CD4-positive, alpha-beta T cell (primary cell): ENCODE results near the gene ATRNL1. TPM values are rescaled to one million over a fixed set of nuclear protein-coding genes. Genes with fewer than 3 reads are reported as not detected.

ENCODE experiments used
- ATAC-seq: fragments of 200-7000 bp; cut with Tn5 transposase; one replicate; pipeline ENCODE4 v1.10.0; 2022; ENCODE audit warnings: mild to moderate bottlenecking; ENCODE audit not compliant: poor library complexity
- CTCF ChIA-PET: fragments of 350-600 bp; sonication (Branson Sonifier 250); formaldehyde crosslinking; loops from one replicate; lab custom pipeline; 2021; ENCODE audit warnings: antibody characterized with exemption, inconsistent platforms; lab: Charles Lee
- POLR2A ChIA-PET: fragments of 350-600 bp; sonication (Branson Sonifier 250); formaldehyde crosslinking; loops from one replicate; lab custom pipeline; 2021; ENCODE audit warnings: antibody characterized with exemption, inconsistent platforms; lab: Charles Lee
- DNase-seq, 14 experiments: peaks; one replicate each; pipeline ENCODE4 v3.0.0-alpha.2; 2013 to 2020; ENCODE audit warnings: mixed read lengths in 2 of 14
- H3K27ac ChIP-seq, 2 donors: one replicate each; pipeline versions ENCODE4 v1.5.1 to v1.7.0; 2013; ENCODE audit warnings: low read length in 2 of 2, low read depth in 1 of 2, mild to moderate bottlenecking in 1 of 2
- H3K27me3 ChIP-seq, 2 experiments: 1 replicate in 1 of 2; 2 replicates in 1 of 2; pipeline versions ENCODE4 v1.6.1 to v1.7.0; 2013; ENCODE audit warnings: low read length in 2 of 2, control low read depth in 1 of 2, mild to moderate bottlenecking in 1 of 2, moderate library complexity in 1 of 2; ENCODE audit not compliant: insufficient read depth in 2 of 2, control insufficient read depth in 1 of 2
- H3K36me3 ChIP-seq: one replicate; pipeline ENCODE4 v1.6.1; 2013; ENCODE audit warnings: low read length, control low read depth; ENCODE audit not compliant: insufficient read depth
- H3K4me1 ChIP-seq: one replicate; pipeline ENCODE4 v1.6.1; 2013; ENCODE audit warnings: low read length, control low read depth; ENCODE audit not compliant: insufficient read depth
- H3K4me3 ChIP-seq: one replicate; pipeline ENCODE4 v1.5.1; 2013; ENCODE audit warnings: mild to moderate bottlenecking, low read length, moderate library complexity
- H3K9me3 ChIP-seq, 2 experiments: 1 replicate in 1 of 2; 2 replicates in 1 of 2; pipeline versions ENCODE4 v1.6.1 to v1.7.0; 2013; ENCODE audit warnings: low read length in 2 of 2, mild to moderate bottlenecking in 2 of 2, control low read depth in 1 of 2, moderate library complexity in 1 of 2; ENCODE audit not compliant: control insufficient read depth in 1 of 2, insufficient read depth in 1 of 2
- H3K27ac Mint-ChIP-seq: one replicate; pipeline ENCODE4 v1.8.0; 2020; ENCODE audit warnings: mixed read lengths
- H3K27me3 Mint-ChIP-seq: one replicate; pipeline ENCODE4 v1.8.0; 2021; ENCODE audit warnings: mixed read lengths
- H3K36me3 Mint-ChIP-seq: one replicate; pipeline ENCODE4 v1.8.0; 2021; ENCODE audit warnings: low read depth, mixed read lengths
- H3K4me1 Mint-ChIP-seq: one replicate; pipeline ENCODE4 v1.8.0; 2021; ENCODE audit warnings: low read depth, mixed read lengths
- H3K4me3 Mint-ChIP-seq: one replicate; pipeline ENCODE4 v1.8.0; 2020; ENCODE audit warnings: mild to moderate bottlenecking, mixed read lengths
- H3K9me3 Mint-ChIP-seq: one replicate; pipeline ENCODE4 v1.8.0; 2020; ENCODE audit warnings: mixed read lengths
- CTCF ChIP-seq: fragments of 200-600 bp; IDR thresholded peaks from one replicate; pipeline ENCODE4 v1.8.0; 2022; ENCODE audit warnings: antibody characterized with exemption, mild to moderate bottlenecking
- intact Hi-C, 2 experiments: fragments of 100-400 bp; cut with DNase I in 1 of 2; cut with micrococcal nuclease in 1 of 2; formaldehyde crosslinking; loops; one replicate each; pipeline versions ENCODE4 v1.15.1 to v1.9.0; 2023 to 2025; cut with DNase I, micrococcal nuclease
- total RNA-seq, 174 experiments: library from RNA in 2 of 174; stranded (reverse) in 2 of 174; gene quantifications; one replicate each; pipeline ENCODE4 v1.2.3 and lab custom pipeline; 2021 to 2026

The ATRNL1 gene
- total RNA-seq, 2 experiments from 2014 or later: not detected

GRCh38 chr10:115849197-115849596, 756.0 kb downstream of the ATRNL1 start:
- Mint-ChIP-seq H3K4me3 (no peak overlapping the region), H3K4me1 (no peaks in the 10 kb centered on the region), H3K9me3 (no peaks in the 10 kb centered on the region), H3K27ac (no peak overlapping the region), H3K27me3 (no peaks in the 10 kb centered on the region), H3K36me3 (no peaks in the 10 kb centered on the region)
- intact Hi-C loops: no loop called here
- no peaks in the 10 kb centered on the region for H3K9me3 ChIP-seq
- H3K4me3 ChIP-seq: no peak overlapping the region
- no peaks in the 10 kb centered on the region for H3K4me1 ChIP-seq
- DNase-seq: no peak
- H3K27ac ChIP-seq: no peak overlapping the region
- ChIA-PET POLR2A (no interaction called here), CTCF (no interaction called here)
- H3K36me3 ChIP-seq: no peaks in the 10 kb centered on the region
- H3K27me3 ChIP-seq: no peaks in the 10 kb centered on the region
- no peak for ATAC-seq
- no peak for TF ChIP-seq CTCF

GRCh38 chr10:115850666-115851065, 757.5 kb downstream of the ATRNL1 start:
- no peaks in the 10 kb centered on the region for H3K27me3 ChIP-seq
- intact Hi-C loops: no loop called here
- Mint-ChIP-seq H3K9me3 (no peaks in the 10 kb centered on the region), H3K36me3 (no peaks in the 10 kb centered on the region), H3K4me3 (no peak overlapping the region), H3K4me1 (no peaks in the 10 kb centered on the region), H3K27ac (no peak overlapping the region), H3K27me3 (no peaks in the 10 kb centered on the region)
- no peak for ATAC-seq
- no peaks in the 10 kb centered on the region for H3K4me1 ChIP-seq
- no peak for DNase-seq
- no peak overlapping the region for H3K27ac ChIP-seq
- no peaks in the 10 kb centered on the region for H3K9me3 ChIP-seq
- no peak overlapping the region for H3K4me3 ChIP-seq
- no peak for TF ChIP-seq CTCF
- no peaks in the 10 kb centered on the region for H3K36me3 ChIP-seq
- POLR2A ChIA-PET: no interaction called here
- CTCF ChIA-PET: no interaction called here

GRCh38 chr10:115851695-115852094, 758.5 kb downstream of the ATRNL1 start:
- Histone ChIP-seq H3K27ac (no peak overlapping the region), H3K4me1 (no peaks in the 10 kb centered on the region), H3K36me3 (no peaks in the 10 kb centered on the region), H3K27me3 (no peaks in the 10 kb centered on the region), H3K9me3 (no peaks in the 10 kb centered on the region), H3K4me3 (no peak overlapping the region)
- Mint-ChIP-seq H3K27ac (no peak overlapping the region), H3K9me3 (no peaks in the 10 kb centered on the region), H3K27me3 (no peaks in the 10 kb centered on the region), H3K4me3 (no peak overlapping the region), H3K4me1 (no peaks in the 10 kb centered on the region), H3K36me3 (no peaks in the 10 kb centered on the region)
- TF ChIP-seq CTCF: no peak
- intact Hi-C loops: no loop called here
- ATAC-seq: no peak
- DNase-seq: no peak
- CTCF ChIA-PET: no interaction called here
- POLR2A ChIA-PET: no interaction called here
